ENCODE measurements around the gene TCL1B. TPM values are rescaled to one million over a fixed set of nuclear protein-coding genes. Genes with fewer than 3 reads are reported as not detected.

The TCL1B gene
- polyA plus RNA-seq, 3 donors from 2014 or later: not detected

- no peak for DNase-seq
- Mint-ChIP-seq H3K36me3 (no peaks in the 10 kb centered on the region), H3K27me3 (ENCODE audit: low read depth in 3 of 3) (peaks cover 4 to 11% (median 5%) of the 10 kb centered on the region in 3 donors), H3K9me3 (peaks cover 0 to 4% (median 0%) of the 10 kb centered on the region in 6 donors), H3K4me3 (no peak overlapping the region), H3K4me1 (no peaks in the 10 kb centered on the region), H3K27ac (no peak overlapping the region)
These were observed 14.2 kb downstream of the TCL1B start for GRCh38 chr14:95700221-95700976.

- no peak overlapping the region for H3K4me3 Mint-ChIP-seq
- peaks cover 0 to 4% (median 0%) of the 10 kb centered on the region in 6 donors for H3K9me3 Mint-ChIP-seq
- no peak for DNase-seq
- no peaks in the 10 kb centered on the region for H3K36me3 Mint-ChIP-seq
- no peak overlapping the region for H3K27ac Mint-ChIP-seq
- H3K27me3 Mint-ChIP-seq (ENCODE audit: low read depth in 3 of 3): peaks cover 4 to 11% (median 5%) of the 10 kb centered on the region in 3 donors
- H3K4me1 Mint-ChIP-seq: no peaks in the 10 kb centered on the region
These were observed 15.6 kb downstream of the TCL1B start for GRCh38 chr14:95701846-95702221.

DNA sequence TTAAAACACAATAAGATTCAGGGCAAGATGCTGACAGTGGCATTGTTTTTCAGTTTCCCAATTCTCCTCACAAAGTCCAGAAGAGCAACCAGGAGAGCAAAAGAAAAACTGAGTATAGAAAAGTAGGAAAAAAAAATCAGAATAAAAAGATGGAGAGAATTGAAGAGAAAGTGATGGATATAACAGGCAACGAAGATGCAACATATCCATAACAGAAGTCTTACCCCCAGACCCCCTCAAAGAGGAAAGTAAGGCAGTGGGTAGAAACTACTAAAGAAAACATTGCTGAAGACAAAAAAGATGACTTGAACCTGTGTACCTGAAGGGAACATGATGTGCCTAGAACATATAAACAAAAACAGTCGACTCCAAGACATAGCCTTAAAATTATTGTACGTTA lies 17.1 kb downstream of the TCL1B start:
- peaks cover 0 to 11% (median 0%) of the 10 kb centered on the region in 3 donors for H3K27me3 Mint-ChIP-seq (ENCODE audit: low read depth in 3 of 3)
- H3K4me3 Mint-ChIP-seq: no peak overlapping the region

GRCh38 chr14:95703805-95704204 lies 17.6 kb downstream of the TCL1B start:
- Mint-ChIP-seq H3K4me3 (no peak overlapping the region), H3K27me3 (ENCODE audit: low read depth in 3 of 3) (peaks cover 0 to 14% (median 0%) of the 10 kb centered on the region in 3 donors), H3K36me3 (no peaks in the 10 kb centered on the region), H3K4me1 (no peaks in the 10 kb centered on the region), H3K9me3 (peaks cover 0 to 4% (median 0%) of the 10 kb centered on the region in 6 donors), H3K27ac (no peak overlapping the region)
- no peak for DNase-seq

More for the DNA sequence above, 17.1 kb downstream of the TCL1B start:
- no peak overlapping the region for H3K27ac Mint-ChIP-seq
- no peaks in the 10 kb centered on the region for H3K36me3 Mint-ChIP-seq
- no peaks in the 10 kb centered on the region for H3K4me1 Mint-ChIP-seq
- DNase-seq: no peak
- H3K9me3 Mint-ChIP-seq: peaks cover 0 to 4% (median 0%) of the 10 kb centered on the region in 6 donors

GRCh38 chr14:95705518-95705917 lies 19.3 kb downstream of the TCL1B start:
- no peak for DNase-seq
- H3K27ac Mint-ChIP-seq: no peak overlapping the region
- peaks cover 0 to 4% (median 0%) of the 10 kb centered on the region in 6 donors for H3K9me3 Mint-ChIP-seq
- no peaks in the 10 kb centered on the region for H3K36me3 Mint-ChIP-seq
- H3K4me1 Mint-ChIP-seq: no peaks in the 10 kb centered on the region
- H3K4me3 Mint-ChIP-seq: no peak overlapping the region
- H3K27me3 Mint-ChIP-seq (ENCODE audit: low read depth in 3 of 3): peaks cover 0 to 7% (median 2%) of the 10 kb centered on the region in 3 donors

DNA sequence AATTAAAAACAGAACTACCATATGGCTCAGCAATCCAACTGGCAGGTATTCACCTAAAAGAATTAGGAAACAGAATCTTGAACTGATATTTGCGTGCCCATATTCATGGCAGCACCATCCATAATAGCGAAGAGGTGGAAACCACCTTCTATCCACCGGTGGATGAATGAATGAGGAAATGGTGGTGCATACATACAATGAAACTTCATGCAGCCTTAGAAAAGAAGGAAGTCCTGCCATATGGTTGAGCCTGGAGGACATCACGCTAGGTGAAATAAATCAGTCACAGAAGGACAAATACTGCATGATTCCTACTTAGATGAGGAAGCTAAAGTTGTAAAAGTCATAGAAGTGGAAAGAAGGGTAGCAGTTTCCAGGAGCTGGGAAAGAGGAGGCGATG lies 21.1 kb downstream of the TCL1B start:
- Mint-ChIP-seq H3K27ac (no peak overlapping the region), H3K36me3 (no peaks in the 10 kb centered on the region), H3K4me3 (no peak overlapping the region), H3K4me1 (no peaks in the 10 kb centered on the region), H3K9me3 (peaks cover 0 to 4% (median 0%) of the 10 kb centered on the region in 6 donors), H3K27me3 (ENCODE audit: low read depth in 3 of 3) (peaks cover 0 to 5% (median 2%) of the 10 kb centered on the region in 3 donors)
- DNase-seq: no peak

DNA sequence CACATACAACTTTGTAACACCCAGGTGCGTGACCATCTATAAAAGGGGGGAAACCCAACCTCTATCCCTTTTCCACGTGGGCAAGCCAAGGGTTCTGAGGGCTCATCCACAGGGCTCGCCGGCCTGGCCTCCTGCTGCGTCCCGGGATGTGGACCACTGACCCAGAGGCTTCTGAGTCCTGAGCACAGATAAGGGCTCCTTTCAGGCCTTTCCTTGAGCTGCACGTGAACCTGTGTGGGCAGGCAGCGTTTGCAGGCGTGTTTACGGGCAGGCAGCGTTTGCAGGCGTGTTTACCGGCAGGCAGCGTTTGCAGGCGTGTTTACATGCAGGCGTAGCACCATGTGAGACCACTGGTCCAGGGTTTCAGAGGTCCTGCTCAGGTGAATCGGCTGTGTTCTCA lies 23.9 kb downstream of the TCL1B start:
- H3K27me3 Mint-ChIP-seq (ENCODE audit: low read depth in 3 of 3): peaks cover 0 to 9% (median 5%) of the 10 kb centered on the region in 3 donors
- no peak overlapping the region for H3K27ac Mint-ChIP-seq
- DNase-seq: no peak
- no peaks in the 10 kb centered on the region for H3K9me3 Mint-ChIP-seq
- no peaks in the 10 kb centered on the region for H3K4me1 Mint-ChIP-seq
- H3K36me3 Mint-ChIP-seq: no peaks in the 10 kb centered on the region
- no peak overlapping the region for H3K4me3 Mint-ChIP-seq

DNA sequence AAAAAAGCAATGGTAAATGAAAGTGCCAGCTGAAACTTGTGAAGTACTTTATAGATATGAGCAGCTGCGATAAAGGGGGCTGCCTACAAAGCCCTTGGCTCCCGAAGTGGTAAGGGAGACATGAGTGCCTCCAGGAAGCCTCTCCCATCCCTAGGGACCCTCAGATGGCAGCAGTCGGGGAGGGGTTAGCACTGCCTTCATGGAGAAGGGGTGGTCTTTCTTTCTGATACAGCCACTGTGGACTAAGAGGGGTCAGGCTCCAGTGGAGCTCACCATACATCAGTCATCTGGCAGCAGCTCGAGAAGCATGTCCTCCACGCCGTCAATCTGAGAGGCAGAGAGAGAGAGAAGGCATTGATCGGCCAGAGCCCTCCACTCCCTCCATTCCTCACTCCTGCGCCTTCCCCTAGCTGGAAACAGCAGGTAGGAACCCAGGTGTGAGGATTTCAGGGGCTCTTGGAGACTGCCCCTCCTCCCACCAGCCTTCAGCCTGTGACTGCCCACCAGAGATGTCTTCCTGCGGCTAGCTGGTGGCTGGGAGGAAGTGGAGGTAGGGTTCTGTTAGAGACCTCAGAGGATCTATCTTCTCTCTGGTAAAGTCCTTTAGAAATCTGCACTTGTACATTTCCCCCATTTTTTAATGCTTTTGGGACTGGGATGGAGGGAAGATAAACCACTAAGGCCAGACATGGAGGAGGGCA lies 25.4 kb downstream of the TCL1B start:
- Mint-ChIP-seq H3K4me1 (no peaks in the 10 kb centered on the region), H3K36me3 (no peaks in the 10 kb centered on the region), H3K27me3 (ENCODE audit: low read depth in 3 of 3) (peaks cover 0 to 9% (median 9%) of the 10 kb centered on the region in 3 donors), H3K27ac (no peak overlapping the region), H3K9me3 (no peaks in the 10 kb centered on the region), H3K4me3 (no peak overlapping the region)
- DNase-seq: no peak

DNA sequence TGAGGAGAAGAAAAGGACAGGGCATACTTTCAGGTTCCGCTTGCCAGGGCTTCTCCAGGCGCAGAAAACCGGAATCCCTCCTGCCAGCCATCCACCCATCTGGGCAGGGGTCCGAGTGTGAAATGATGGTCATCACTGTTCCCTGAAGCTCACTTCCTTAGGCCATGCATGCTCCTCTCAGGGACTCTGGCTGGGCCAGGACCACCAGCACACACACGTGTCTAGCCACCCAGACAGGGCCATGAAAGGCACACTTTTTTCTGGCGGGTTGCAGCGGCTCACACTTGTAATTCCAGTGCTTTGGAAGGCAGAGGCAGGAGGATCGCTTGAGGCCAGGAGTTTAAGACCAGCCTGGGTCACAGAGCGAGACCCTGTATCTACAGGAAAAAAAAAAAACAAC lies 26.2 kb downstream of the TCL1B start:
- DNase-seq: no peak
- Mint-ChIP-seq H3K36me3 (no peaks in the 10 kb centered on the region), H3K4me3 (no peak overlapping the region), H3K4me1 (no peaks in the 10 kb centered on the region), H3K9me3 (no peaks in the 10 kb centered on the region), H3K27ac (no peak overlapping the region), H3K27me3 (ENCODE audit: low read depth in 3 of 3) (peaks cover 0 to 9% (median 9%) of the 10 kb centered on the region in 3 donors)

GRCh38 chr14:95713596-95714371 lies 27.6 kb downstream of the TCL1B start, which contains the start of gene TCL1A:
TCL1A (minus strand) TSS chr14:95714125; CDS start chr14:95714066, 59 bp downstream.
- H3K27ac Mint-ChIP-seq: no peak within 1 kb of the TSS
- no peak within 1 kb of the TSS for H3K4me3 Mint-ChIP-seq
- no peaks in the 10 kb centered on the region for H3K4me1 Mint-ChIP-seq
- no peaks in the 10 kb centered on the region for H3K9me3 Mint-ChIP-seq
- no peaks in the 10 kb centered on the region for H3K36me3 Mint-ChIP-seq
- peaks cover 0 to 14% (median 7%) of the 10 kb centered on the region in 3 donors for H3K27me3 Mint-ChIP-seq (ENCODE audit: low read depth in 3 of 3)
- no peak for DNase-seq

GRCh38 chr14:95722525-95723190 lies 36.4 kb downstream of the TCL1B start:
- peaks cover 0 to 11% (median 2%) of the 10 kb centered on the region in 3 donors for H3K27me3 Mint-ChIP-seq (ENCODE audit: low read depth in 3 of 3)
- H3K27ac Mint-ChIP-seq: no peak overlapping the region
- peaks cover 0 to 4% (median 0%) of the 10 kb centered on the region in 3 donors for H3K36me3 Mint-ChIP-seq

GRCh38 chr14:95725685-95726336 lies 39.6 kb downstream of the TCL1B start:
- no peak overlapping the region for H3K4me3 Mint-ChIP-seq
- no peak overlapping the region for H3K27ac Mint-ChIP-seq
- no peaks in the 10 kb centered on the region for H3K4me1 Mint-ChIP-seq
- H3K9me3 Mint-ChIP-seq: peaks cover 0 to 13% (median 7%) of the 10 kb centered on the region in 6 donors
- H3K36me3 Mint-ChIP-seq: peaks cover 0 to 4% (median 0%) of the 10 kb centered on the region in 3 donors
- H3K27me3 Mint-ChIP-seq (ENCODE audit: low read depth in 3 of 3): peaks cover 0 to 8% (median 5%) of the 10 kb centered on the region in 3 donors
- no peak for DNase-seq

More at GRCh38 chr14:95722525-95723190, 36.4 kb downstream of the TCL1B start:
- H3K4me1 Mint-ChIP-seq: no peaks in the 10 kb centered on the region
- DNase-seq: no peak
- H3K9me3 Mint-ChIP-seq: peaks cover 0 to 13% (median 7%) of the 10 kb centered on the region in 6 donors
- H3K4me3 Mint-ChIP-seq: no peak overlapping the region
